Epithelial cell of proximal tubule (primary cell): ENCODE measurements around the gene FAM107B. TPM values are rescaled to one million over a fixed set of nuclear protein-coding genes. Genes with fewer than 3 reads are reported as not detected.
"Not testable (repeated sequence)": the region's sequence is repeated elsewhere in the genome, so short reads cannot be mapped to it uniquely, and the experiment has no call there.

Experiments
- DNase-seq: peaks from one replicate; pipeline ENCODE4 v3.0.0-alpha.2; 2011; ENCODE audit warnings: low read depth
- H3K4me3 ChIP-seq: 2 replicates; pipeline ENCODE4 v1.5.1; 2011; ENCODE audit warnings: low read depth, mild to moderate bottlenecking, low read length
- CTCF ChIP-seq: conservative IDR thresholded peaks from 2 replicates; pipeline ENCODE4 v1.5.1; 2012; ENCODE audit warnings: low read depth, mild to moderate bottlenecking, low read length
- total RNA-seq: library from RNA; depleted of rRNA; stranded (reverse); fragments of >200 nt; gene quantifications from 2 replicates; pipeline ENCODE4 v1.2.3, GENCODE V29; 2015

The FAM107B gene
- total RNA-seq, 1 donor from 2014 or later: 46.0 TPM

GRCh38 chr10:14697281-14697680 lies 77.4 kb downstream of the FAM107B start:
- DNase-seq: no peak
- H3K4me3 ChIP-seq: no peak overlapping the region
- TF ChIP-seq CTCF: no peak

GRCh38 chr10:14696821-14697220 lies 77.9 kb downstream of the FAM107B start:
- TF ChIP-seq CTCF: no peak
- DNase-seq: no peak
- H3K4me3 ChIP-seq: no peak overlapping the region

GRCh38 chr10:14695847-14696480 lies 78.7 kb downstream of the FAM107B start:
- DNase-seq: no peak
- TF ChIP-seq CTCF: no peak
- H3K4me3 ChIP-seq: no peak overlapping the region

DNA sequence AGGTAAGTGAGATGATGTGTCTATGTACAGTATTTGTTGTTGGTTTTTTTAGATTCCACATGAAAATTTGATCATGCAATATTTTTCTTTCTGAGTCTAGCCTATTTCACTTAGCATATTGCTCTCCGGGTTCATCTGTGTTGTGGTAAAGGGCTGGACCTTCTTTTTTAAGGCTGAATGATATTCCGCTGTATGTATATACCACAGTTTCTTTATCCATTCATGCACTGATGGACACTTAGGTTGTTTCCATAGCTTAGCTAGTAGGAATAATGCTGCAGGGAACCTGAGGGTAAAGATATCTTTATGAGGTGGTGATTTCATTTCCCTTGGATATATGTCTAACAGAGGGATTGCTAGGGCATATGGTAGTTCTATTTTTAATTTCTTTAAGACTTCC lies 80.8 kb downstream of the FAM107B start:
- DNase-seq: no peak
- H3K4me3 ChIP-seq: no peak overlapping the region
- TF ChIP-seq CTCF: no peak

- DNase-seq: no peak
- H3K4me3 ChIP-seq: no peak overlapping the region
- TF ChIP-seq CTCF: no peak
Observed at GRCh38 chr10:14692344-14693076, 82.2 kb downstream of the FAM107B start.

- DNase-seq: no peak
- TF ChIP-seq CTCF: no peak
- H3K4me3 ChIP-seq: no peak overlapping the region
Observed at GRCh38 chr10:14691359-14691758, 83.3 kb downstream of the FAM107B start.

GRCh38 chr10:14688606-14689005 lies 86.1 kb downstream of the FAM107B start:
- H3K4me3 ChIP-seq: no peak overlapping the region
- TF ChIP-seq CTCF: no peak
- DNase-seq: no peak

- not testable (repeated sequence) for DNase-seq, H3K4me3 ChIP-seq
Observed at GRCh38 chr10:14688189-14688588, 86.5 kb downstream of the FAM107B start.
